HG02884 (cell line): Measurements from ENCODE around the gene OARD1.
"Not testable (repeated sequence)": the region's sequence is repeated elsewhere in the genome, so short reads cannot be mapped to it uniquely, and the experiment has no call there.

Experiments used
- ATAC-seq: cut with Tn5 transposase; IDR thresholded peaks from one replicate; pipeline ENCODE4 v1.9.1; 2021; ENCODE audit warnings: mild to moderate bottlenecking, moderate library complexity; ENCODE audit not compliant: unreplicated experiment

OARD1 gene

GRCh38 chr6:41028561-41029412 lies 43.4 kb downstream of the OARD1 start:
- no peak for ATAC-seq

GRCh38 chr6:41027799-41028560 lies 44.2 kb downstream of the OARD1 start:
- ATAC-seq: peak; percentile 86

- no peak for ATAC-seq
Measured at GRCh38 chr6:41027241-41027640, 44.9 kb downstream of the OARD1 start.

- ATAC-seq: no peak
Measured at GRCh38 chr6:41025966-41026530, 46.1 kb downstream of the OARD1 start.

GRCh38 chr6:41023114-41023513 lies 49.0 kb downstream of the OARD1 start:
- ATAC-seq: no peak

- ATAC-seq: no peak
Measured at GRCh38 chr6:41022294-41022693, 49.9 kb downstream of the OARD1 start.

- ATAC-seq: no peak
Measured at GRCh38 chr6:41021832-41022231, 50.3 kb downstream of the OARD1 start.

- ATAC-seq: no peak
Measured at GRCh38 chr6:41017663-41018062, 54.5 kb downstream of the OARD1 start.

- not testable (repeated sequence) for ATAC-seq
Measured at GRCh38 chr6:41015860-41016259, 56.3 kb downstream of the OARD1 start.

- ATAC-seq: no peak
Measured at GRCh38 chr6:41014780-41015179, 57.4 kb downstream of the OARD1 start.
